ENCODE measurements around the gene PHOSPHO1.

- TF ChIP-seq ZFP37 (CRISPR knock-in tag; IDR thresholded peaks at IDR 0.05; ENCODE audit: borderline replicate concordance) = no peak
- TF ChIP-seq JUND (CRISPR knock-in tag; IDR thresholded peaks at IDR 0.05) = no peak
- TF ChIP-seq CTCF (CRISPR knock-in tag; IDR thresholded peaks at IDR 0.05) = no peak
- TF ChIP-seq U2AF1 (optimal IDR thresholded peaks at IDR 0.05; ENCODE audit: low read depth, low read length) = no peak
- TF ChIP-seq POLR2A (IDR thresholded peaks at IDR 0.05; ENCODE audit: insufficient read depth in 1 of 2, low read depth in 2 of 2, low read length in 2 of 2) = no peak
- TF ChIP-seq ONECUT2 (CRISPR knock-in tag; IDR thresholded peaks at IDR 0.05) = no peak
- TF ChIP-seq TCF7L2 (IDR thresholded peaks at IDR 0.05; ENCODE audit: low read depth, low read length) = no peak
- no peak for TF ChIP-seq FOXM1 (CRISPR knock-in tag; IDR thresholded peaks at IDR 0.05)
- TF ChIP-seq RBM39 (IDR thresholded peaks at IDR 0.05; ENCODE audit: low read depth, low read length, poor library complexity, severe bottlenecking) = no peak
- TF ChIP-seq ZBTB1 (CRISPR knock-in tag; IDR thresholded peaks at IDR 0.05; ENCODE audit: borderline replicate concordance) = no peak
- no peak for TF ChIP-seq ZNF512 (CRISPR knock-in tag; IDR thresholded peaks at IDR 0.05)
- TF ChIP-seq PBX2 (CRISPR knock-in tag; IDR thresholded peaks at IDR 0.05) = no peak
- no peak for TF ChIP-seq GTF2F1 (IDR thresholded peaks at IDR 0.05; ENCODE audit: low read length)
These were observed 27.8 kb upstream of the PHOSPHO1 start for GRCh38 chr17:49258394-49258793.
